Stimulated activated CD4-positive, alpha-beta T cell treated with anti-CD3 and anti-CD28 coated beads, Interleukin-4, amount 100 ng/mL, for 24 hours (primary cell): ENCODE measurements around the gene RRBP1.

ENCODE experiments used
- DNase-seq: peaks from one replicate; pipeline ENCODE4 v3.0.0-alpha.2; 2020

RRBP1 gene

GRCh38 chr20:17645546-17646208 is 36.4 kb downstream of the RRBP1 start:
- no peak for DNase-seq

DNA sequence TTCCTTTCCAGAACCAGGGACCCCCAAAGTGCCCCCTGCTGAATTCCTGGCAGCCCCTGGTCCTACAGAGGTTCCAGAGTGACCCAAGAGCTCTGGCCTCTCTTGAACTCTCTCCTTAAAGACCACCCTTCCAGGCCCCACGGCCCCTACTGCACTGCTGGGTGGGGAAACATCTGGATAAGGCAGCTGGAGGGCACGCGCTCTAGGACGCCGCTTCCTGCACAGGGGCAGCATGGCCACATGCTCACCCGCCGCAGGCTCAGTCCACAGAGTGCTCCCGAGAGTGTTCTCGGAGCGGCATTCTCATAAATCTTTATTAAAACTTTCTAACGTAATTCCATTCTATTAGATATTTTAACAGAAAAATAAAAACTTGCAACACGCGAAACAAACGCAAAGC is 37.0 kb downstream of the RRBP1 start:
- DNase-seq = no peak

DNA sequence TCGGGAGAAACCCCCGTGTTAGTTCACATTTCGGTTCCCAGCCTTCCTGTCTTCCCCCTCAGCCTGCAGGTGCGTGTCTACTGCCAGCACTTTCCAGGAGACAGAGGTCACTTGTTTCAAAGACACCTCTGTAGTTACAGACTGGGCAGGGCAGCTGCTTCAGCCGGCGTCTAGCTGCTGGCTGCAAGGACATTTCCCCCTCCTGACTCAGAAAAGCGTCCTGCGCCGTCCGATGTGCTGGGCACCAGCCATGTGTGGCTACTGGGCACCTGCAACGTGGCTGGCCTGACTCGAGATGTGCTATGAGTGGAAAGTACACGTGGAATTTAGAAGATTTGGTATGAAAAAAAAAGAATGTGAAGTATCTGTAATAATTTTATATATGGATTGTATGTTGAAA is 37.6 kb downstream of the RRBP1 start:
- no peak for DNase-seq

GRCh38 chr20:17643531-17644188 is 38.4 kb downstream of the RRBP1 start:
- no peak for DNase-seq

DNA sequence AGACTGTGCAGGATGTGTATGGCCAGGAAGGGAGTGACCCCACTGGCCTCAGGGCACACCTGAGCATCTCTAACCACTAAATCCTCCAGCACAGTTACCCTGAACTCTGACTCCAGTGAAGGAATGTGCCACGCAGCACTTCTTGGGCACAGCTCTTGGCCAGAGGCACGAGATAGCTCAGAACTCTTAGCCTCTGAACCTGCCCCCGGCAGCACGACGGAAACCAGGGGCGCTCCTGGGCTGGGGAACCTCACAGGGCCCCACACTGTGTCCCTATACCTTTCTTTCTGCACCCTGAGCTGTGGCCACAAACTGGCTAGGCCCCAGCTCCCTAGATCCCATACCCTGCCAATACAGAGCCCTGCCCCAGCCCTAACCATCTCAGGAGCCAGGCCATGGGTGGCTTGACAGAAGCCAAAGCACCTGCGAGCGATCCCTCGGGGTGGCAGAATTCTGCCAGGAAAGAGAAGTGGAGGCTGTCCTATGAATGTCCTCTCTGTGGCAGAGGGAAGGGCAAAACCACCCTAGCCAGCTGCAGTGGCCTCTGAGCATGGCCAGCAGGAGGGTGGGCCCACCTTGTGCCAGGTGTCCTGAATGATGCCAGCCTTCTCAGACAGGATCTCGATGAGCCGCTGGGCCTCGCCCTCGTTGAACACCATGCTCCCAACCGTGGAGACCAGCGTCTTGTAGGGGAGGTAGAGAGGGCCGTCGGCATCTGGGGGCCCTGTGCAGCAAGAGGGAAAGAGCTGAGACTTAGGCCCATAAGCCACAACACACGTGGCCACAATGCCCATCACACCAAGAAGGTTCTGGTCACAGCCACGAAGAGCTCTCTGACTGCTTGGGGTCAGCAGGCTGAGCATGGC is 39.4 kb downstream of the RRBP1 start:
- no peak for DNase-seq

DNA sequence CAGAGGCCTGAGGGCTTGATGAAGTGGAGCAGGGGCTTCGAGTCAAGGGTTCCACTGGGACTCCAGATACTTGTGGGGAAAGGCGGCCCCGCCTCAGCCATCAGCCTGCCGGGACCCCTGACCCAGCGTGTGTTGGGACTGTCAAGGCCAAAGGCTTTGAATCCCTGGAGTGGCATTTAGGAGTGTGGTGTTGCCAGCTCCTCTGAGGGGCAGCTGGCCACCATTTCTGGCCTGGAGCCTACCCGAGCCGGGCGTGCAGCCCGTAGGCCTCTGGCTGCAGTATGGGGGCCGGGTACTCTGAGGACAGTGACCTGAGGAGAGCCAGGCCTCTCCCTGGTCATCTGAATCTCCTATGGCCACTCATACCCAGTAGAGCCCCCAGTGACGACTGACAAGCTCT is 40.0 kb downstream of the RRBP1 start:
- DNase-seq = no peak

- no peak for DNase-seq
Observed at GRCh38 chr20:17641520-17641964, 40.5 kb downstream of the RRBP1 start.

- no peak for DNase-seq
Observed at GRCh38 chr20:17640875-17641378, 41.1 kb downstream of the RRBP1 start.

GRCh38 chr20:17640146-17640874 is 41.7 kb downstream of the RRBP1 start:
- DNase-seq = no peak

DNA sequence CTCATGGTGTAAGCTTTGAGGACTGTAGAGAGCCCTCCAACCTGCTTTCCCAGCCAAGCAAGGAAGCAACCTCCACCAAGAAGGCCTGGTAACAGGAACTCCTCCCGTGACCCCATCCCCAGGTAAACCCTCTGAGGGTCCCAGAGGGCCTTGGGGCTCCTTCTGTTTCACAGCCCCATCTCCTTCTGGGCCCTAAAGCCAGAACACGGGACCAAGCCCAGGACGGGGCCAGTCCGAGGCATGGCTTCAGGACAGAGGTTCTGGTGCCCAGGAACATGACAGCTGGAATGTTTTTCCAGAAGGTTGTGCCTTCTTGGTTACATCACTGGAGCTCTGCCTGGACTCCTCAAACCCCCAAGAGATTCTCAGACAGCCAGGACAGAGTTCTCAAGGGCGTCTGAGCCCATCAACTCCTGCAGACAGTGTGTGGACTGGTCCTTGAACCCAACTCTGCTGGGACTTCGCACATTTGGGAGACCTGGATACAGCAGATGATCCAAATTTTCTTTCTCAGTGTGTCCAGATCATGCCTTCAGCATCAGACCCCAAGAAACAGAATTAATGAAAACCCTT is 43.1 kb downstream of the RRBP1 start:
- no peak for DNase-seq

GRCh38 chr20:17637985-17638640 is 43.9 kb downstream of the RRBP1 start:
- DNase-seq = no peak

DNA sequence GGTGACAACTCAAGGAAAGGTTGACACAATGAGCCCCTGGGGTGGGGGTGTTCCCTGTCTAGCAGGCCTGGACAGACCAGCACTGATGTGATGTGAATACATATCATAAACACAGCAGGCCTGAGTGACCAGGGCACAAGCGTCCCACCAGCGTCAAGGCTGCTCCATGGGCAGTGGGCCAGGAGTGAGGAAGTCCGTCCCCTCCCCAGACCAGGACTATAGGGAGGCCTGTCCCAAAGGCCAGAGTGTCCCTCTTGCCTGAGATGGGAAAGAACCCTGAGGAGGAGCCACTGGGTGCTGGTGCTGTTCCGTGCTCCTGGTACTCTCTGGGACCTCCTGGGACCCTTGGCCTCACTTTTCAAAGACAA is 44.6 kb downstream of the RRBP1 start:
- no peak for DNase-seq

DNA sequence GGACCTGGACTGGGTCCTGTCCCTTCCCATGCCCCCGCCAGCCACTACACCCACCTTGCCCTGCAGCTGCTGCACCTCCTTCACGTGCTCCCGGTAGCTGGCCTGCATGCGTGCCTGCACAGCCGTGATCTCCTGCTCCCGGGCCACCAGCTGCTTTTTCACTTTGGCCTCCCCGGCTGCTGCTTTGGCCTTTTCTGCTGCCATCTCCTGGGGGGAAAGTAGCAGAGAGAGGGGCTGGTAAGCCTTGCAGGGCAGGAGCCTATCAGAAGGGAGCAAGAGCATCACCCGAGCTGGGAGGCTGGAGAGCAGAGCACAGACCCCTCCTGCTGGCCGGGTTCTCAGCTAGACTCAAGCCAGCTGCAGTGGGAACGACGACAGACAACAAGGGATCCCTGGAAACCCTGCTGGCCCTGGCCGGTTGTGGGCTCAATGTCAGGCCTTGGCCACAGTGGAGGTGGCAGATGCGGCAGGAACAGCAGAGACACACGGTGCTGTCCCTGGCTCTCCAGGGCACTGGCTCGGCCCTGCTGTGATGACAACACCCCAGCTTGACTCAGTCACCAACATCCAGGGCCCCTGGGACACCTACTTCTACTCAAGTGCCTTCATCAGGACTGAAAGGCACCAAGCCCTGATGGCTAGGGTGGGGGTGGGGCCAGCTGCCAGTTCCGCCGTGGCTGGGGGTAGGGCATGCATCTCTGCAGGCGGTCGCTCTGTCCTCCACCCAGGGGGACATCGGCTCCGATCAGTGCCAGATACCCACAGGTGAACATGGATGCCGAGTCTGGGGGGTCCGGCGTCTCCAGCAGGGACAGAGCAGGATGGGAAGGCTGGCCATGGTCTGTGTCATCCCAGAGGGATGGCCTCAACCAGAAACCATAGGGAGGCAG is 45.3 kb downstream of the RRBP1 start:
- no peak for DNase-seq

DNA sequence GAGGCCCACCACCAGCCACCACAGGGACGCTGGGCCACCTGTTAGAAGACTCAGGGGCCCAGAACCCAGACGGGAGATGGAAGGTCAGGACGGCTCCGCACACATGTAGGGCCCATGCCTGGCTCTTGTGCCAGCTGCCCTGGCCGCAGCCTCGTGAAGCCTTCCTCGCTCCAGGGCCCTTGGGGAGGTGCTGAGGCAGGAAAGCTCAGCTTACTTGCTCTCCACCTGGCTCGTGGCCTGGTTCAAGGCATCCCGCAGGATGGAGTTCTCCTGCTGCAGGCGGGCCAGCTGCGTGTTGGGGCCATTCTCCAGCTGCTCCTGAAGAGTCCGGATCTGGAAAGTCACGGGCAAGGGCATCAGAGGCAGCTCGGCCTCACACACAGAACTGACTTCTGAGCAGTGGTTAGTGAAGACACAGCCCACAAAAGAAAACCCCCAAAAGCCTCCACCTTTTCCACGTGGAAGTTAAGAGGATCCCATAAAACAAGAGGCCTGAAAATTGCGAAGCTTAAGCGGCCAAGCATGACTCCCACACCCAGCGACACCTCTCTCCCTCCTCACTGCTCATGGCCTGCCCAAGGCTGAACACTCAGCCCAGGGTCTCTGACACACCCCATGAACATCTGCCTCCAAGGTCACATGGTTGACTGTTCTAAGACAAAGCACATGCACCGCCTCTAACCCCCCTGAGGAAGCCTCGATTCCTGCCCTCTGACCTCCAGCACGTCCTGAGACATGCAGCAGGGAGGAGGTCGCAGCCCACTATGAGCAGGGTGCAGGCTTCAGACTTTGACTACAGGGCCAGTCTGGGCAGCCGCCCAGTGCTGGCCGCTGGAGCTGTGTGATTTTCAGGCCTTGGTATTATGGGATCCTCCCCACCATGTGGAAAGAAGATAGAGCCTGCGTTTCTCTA is 46.5 kb downstream of the RRBP1 start:
- no peak for DNase-seq

DNA sequence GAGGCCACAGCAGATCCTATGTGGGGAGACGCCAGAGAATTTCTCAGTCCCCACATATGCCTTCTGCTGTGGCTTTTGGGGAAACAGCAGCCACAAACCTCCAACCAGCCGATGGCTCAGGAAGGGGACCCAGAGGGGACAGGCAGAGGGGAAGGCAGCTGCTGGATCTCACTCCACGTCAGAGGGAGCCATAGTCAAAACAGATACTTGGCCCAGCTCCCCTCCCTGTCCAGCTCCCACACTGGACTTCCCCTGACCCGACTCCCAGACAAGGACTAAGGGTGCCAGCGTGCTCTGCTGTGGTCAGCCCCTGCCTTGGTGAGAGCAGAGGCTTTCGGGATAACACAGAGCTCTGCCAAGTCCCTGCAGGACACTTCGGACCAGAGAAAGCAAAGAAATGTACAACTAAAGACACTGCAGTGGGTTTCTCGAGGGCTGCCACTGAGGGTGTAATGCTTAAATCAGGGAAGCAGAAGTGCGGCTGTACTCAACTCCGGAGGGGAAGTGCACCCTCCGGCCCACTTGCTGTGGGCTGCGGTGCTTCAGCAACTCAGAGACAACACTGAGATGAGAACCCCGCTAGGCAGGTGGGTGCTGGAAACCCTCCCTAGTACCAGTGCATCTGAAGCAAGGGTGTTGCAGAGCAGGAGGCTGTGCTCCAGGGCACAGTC is 47.2 kb downstream of the RRBP1 start:
- no peak for DNase-seq

DNA sequence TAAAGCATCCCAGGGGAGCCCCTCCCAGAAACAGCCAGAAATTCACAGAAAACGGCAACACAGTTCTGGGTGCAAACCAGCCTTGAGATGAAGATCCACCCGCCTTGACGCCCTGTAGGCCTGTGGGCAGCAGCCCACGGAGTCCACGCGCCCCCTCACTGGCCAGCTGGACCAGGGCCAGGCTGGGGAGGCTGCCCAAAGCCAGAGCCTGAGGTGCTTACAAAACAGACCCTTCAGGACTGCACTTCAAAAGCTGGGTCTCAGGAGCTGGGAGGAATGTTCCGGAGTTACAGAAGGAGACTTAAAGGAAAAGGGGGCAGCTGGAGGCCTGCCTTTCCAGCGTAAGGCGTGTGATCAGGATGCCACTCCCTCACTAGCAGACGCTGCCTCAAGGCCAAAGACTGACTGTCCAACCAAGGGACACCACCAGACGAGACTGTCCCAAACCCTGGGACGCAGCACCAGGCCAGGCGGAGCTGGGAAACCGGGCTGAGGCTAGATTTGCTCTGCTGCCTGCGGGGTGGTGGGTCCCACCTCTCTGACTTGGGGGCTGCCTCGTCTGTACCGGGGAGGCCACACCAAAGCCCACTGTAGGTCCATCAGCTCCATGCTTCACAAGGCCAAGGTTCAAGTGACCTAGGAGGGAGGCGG is 48.1 kb downstream of the RRBP1 start:
- no peak for DNase-seq

GRCh38 chr20:17633221-17633849 is 48.7 kb downstream of the RRBP1 start:
- no peak for DNase-seq
